ENCODE measurements around the gene PFKFB2. TPM values are rescaled to one million over a fixed set of nuclear protein-coding genes. Genes with fewer than 3 reads are reported as not detected.

The PFKFB2 gene
- total RNA-seq, 6 experiments from 2014 or later: 2.5 to 7.0 (median 3.2) TPM

DNA sequence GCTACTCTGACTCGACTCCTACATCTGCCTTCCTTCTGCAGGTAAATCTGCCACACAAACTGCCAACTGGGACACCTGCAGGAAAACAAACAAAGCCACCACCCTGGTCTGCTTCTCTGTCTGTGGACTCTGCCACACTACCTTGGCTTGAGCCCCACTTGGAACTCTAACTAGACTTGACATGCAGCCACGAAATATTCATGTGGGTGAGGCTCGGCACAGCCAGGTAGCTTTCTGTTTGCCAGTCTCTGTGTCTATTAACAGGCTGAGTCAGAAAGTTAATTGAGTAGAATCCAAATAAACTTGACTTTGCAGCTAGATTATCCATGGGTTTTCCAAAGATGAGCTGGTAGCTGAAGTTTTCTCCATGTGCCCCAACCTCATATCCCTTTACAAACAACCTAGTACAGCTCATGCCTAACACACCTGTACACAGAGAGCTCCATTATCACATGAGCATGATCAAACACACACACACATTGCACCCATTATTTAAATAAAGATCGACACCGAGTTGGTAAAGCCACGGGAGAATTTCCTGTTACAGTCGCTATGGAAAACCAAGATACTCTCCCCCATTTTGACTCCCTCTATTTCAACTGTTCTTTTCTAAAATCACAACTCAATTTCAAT, 21.3 kb upstream of the PFKFB2 start:
- Mint-ChIP-seq H3K27me3 (ENCODE audit: insufficient read depth) (peaks cover 2% of the 10 kb centered on the region), H3K4me1 (ENCODE audit: low read depth) (peaks cover 51% of the 10 kb centered on the region), H3K4me3 (no peak overlapping the region), H3K36me3 (ENCODE audit: low read depth) (0 out of 2 replicates have a peak, but pooled peaks cover 5% of the 10 kb centered on the region), H3K27ac (no peak overlapping the region), H3K9me3 (no peaks in the 10 kb centered on the region)
- no peak for TF ChIP-seq CTCF (IDR thresholded peaks at IDR 0.05)
- DNase-seq: no peak

DNA sequence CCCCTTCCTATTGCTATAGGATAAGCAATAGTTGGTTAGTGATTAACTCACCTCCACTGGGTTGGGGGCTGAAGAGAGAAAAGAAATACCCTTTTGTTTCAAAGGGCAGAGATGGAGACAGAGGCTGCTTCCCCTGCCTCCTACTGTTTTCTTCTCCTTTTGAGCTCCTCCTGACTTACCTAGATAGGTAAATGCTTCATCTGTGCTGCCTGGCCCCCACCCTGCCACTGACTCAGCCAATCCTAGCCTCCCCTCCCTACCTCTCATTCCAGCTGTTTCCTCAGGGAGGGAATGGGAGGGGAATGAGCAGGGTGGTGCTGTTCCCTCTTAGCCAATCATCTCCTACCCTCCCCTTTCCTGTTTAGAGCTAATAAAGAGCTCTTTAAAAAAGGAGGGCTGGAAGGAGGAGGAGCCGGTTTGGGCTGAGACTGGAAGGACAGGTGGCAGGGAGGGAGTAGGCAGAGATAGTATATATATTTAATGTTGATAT, 20.5 kb upstream of the PFKFB2 start, which contains the start of gene C1orf116:
C1orf116 (minus strand) TSS at position 229 of the 490 bp plus-strand sequence. CDS start 5,158 bp downstream, outside the sequence.
- no peak within 1 kb of the TSS for H3K4me3 Mint-ChIP-seq
- DNase-seq: no peak
- no peak for TF ChIP-seq CTCF (IDR thresholded peaks at IDR 0.05)
- no peaks in the 10 kb centered on the region for H3K36me3 Mint-ChIP-seq (ENCODE audit: low read depth)
- H3K4me1 Mint-ChIP-seq (ENCODE audit: low read depth): peaks cover 43% of the 10 kb centered on the region
- H3K9me3 Mint-ChIP-seq: no peaks in the 10 kb centered on the region
- no peak within 1 kb of the TSS for H3K27ac Mint-ChIP-seq
- peaks cover 2% of the 10 kb centered on the region; the same call in 1 of the 2 replicates for H3K27me3 Mint-ChIP-seq (ENCODE audit: insufficient read depth)

DNA sequence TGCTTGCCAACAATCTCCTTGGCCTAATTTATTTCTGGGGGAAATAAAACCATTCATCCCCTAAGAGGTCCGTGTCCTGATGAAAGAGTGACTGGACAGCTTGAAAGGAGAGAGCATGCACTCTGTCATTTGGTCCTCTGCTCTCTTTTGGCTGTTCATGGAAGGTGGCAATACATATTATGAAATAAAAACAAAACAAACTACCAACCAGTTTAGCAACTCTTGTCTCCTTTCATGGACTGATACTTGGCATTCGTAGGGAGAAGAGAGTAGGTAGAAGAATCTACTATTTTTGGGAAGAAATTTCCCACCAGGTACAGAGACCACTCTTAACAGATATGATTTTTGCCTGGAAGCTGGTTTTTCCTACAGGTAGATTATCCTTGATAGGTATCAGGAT, 19.8 kb upstream of the PFKFB2 start:
- peaks cover 2% of the 10 kb centered on the region; the same call in 1 of the 2 replicates for H3K27me3 Mint-ChIP-seq (ENCODE audit: insufficient read depth)
- TF ChIP-seq CTCF (IDR thresholded peaks at IDR 0.05): no peak
- no peak for DNase-seq
- peaks cover 36% of the 10 kb centered on the region for H3K4me1 Mint-ChIP-seq (ENCODE audit: low read depth)
- no peaks in the 10 kb centered on the region for H3K9me3 Mint-ChIP-seq
- H3K4me3 Mint-ChIP-seq: no peak overlapping the region
- H3K27ac Mint-ChIP-seq: no peak overlapping the region
- no peaks in the 10 kb centered on the region for H3K36me3 Mint-ChIP-seq (ENCODE audit: low read depth)

DNA sequence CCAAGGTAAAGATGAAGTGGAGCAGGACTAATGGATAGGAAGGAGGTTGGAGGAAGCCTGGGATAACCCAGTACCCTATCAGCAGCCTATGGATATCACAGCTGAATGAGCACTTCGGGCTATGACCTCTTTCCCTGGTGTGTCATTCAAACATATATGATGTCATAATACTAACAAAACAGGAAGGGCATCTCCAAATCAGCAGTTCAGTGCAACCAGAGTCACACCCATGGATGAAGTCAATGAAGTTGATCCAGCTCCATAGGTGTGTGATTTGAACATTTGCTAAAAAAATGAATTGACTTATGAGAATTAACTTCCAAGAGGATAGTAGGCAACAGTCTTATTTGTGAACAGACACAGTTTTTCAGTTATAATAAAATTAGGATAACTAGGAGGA, 18.9 kb upstream of the PFKFB2 start:
- Mint-ChIP-seq H3K27me3 (ENCODE audit: insufficient read depth) (peaks cover 2% of the 10 kb centered on the region; the same call in 1 of the 2 replicates), H3K36me3 (ENCODE audit: low read depth) (no peaks in the 10 kb centered on the region), H3K27ac (no peak overlapping the region; the same call in none of the 2 replicates), H3K4me1 (ENCODE audit: low read depth) (peaks cover 29% of the 10 kb centered on the region), H3K9me3 (no peaks in the 10 kb centered on the region), H3K4me3 (no peak overlapping the region)
- no peak for DNase-seq
- no peak for TF ChIP-seq CTCF (IDR thresholded peaks at IDR 0.05)

DNA sequence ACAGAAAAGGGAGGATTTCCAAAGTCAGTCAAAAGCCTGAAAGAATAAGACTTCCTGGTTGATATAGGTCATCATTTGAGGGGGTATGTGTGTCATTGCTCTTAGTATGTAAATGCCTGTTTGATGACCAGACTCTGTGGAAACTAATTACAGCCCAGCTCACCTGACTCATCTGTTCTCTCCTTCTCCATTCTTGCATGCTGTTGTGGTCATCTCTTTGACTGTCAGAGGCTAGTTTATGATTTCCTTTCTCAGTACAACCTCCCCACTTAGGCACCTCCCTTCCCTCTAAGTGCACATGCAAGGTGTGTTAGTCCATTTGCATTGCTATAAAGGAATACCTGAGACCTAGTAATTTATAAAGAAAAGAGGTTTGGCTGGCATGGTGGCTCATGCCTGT, 18.1 kb upstream of the PFKFB2 start:
- Mint-ChIP-seq H3K9me3 (no peaks in the 10 kb centered on the region), H3K4me1 (ENCODE audit: low read depth) (peaks cover 29% of the 10 kb centered on the region), H3K4me3 (no peak overlapping the region; the same call in 1 of the 2 replicates), H3K27me3 (ENCODE audit: insufficient read depth) (peaks cover 2% of the 10 kb centered on the region; the same call in 1 of the 2 replicates), H3K36me3 (ENCODE audit: low read depth) (no peaks in the 10 kb centered on the region), H3K27ac (no peak overlapping the region; the same call in 1 of the 2 replicates)
- TF ChIP-seq CTCF (IDR thresholded peaks at IDR 0.05): no peak
- peak; percentile 85 for DNase-seq
